ENCODE results near the gene TPM3. TPM values are rescaled to one million over a fixed set of nuclear protein-coding genes. Genes with fewer than 3 reads are reported as not detected.
"Not testable (repeated sequence)": the region's sequence is repeated elsewhere in the genome, so short reads cannot be mapped to it uniquely, and the experiment has no call there.

TPM3 gene
- total and polyA plus RNA-seq, 10 donors = 221 to 596 (median 429) TPM

DNA sequence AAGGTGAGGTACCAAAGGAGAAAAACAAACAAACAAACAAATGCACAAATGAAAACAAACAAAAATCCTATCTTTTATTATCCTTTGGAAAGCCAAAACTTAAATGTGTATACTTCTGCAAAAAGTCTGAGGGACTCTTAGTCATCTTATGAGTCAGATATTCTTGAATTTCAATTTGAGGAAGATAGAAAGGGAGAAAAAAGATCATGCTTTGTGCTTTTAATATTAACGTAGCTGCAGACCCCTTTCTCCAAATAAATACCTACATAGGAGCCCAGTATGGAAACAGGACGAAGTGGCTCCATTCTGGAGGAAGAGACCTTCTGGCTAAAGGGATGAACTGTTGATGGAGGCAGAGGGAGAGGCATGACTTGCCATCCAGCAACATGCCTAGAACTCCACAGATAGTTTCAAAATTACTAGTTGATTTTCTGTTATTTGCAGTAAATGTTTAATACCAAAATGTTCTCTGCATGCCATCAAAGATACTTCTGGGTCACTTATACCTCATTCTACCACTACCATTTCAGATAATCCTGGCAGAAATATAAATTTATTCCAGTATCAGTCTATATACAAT, 62.4 kb downstream of the TPM3 start:
- no peaks in the 10 kb centered on the region for H3K36me3 ChIP-seq
- H3K27ac ChIP-seq = no peak overlapping the region
- intact Hi-C loops (cut with DNase I; ENCODE audit: low total_unique reads) = no loop called here
- DNase-seq = no peak
- no peaks in the 10 kb centered on the region for H3K27me3 ChIP-seq (replicated peaks in 1 of 7)
- no peaks in the 10 kb centered on the region for H3K4me1 ChIP-seq
- TF ChIP-seq, protein P1, sequence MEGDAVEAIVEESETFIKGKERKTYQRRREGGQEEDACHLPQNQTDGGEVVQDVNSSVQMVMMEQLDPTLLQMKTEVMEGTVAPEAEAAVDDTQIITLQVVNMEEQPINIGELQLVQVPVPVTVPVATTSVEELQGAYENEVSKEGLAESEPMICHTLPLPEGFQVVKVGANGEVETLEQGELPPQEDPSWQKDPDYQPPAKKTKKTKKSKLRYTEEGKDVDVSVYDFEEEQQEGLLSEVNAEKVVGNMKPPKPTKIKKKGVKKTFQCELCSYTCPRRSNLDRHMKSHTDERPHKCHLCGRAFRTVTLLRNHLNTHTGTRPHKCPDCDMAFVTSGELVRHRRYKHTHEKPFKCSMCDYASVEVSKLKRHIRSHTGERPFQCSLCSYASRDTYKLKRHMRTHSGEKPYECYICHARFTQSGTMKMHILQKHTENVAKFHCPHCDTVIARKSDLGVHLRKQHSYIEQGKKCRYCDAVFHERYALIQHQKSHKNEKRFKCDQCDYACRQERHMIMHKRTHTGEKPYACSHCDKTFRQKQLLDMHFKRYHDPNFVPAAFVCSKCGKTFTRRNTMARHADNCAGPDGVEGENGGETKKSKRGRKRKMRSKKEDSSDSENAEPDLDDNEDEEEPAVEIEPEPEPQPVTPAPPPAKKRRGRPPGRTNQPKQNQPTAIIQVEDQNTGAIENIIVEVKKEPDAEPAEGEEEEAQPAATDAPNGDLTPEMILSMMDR (IDR thresholded peaks at IDR 0.05 in 8 of 11, conservative IDR thresholded peaks at IDR 0.05 in 3 of 11) = no peak
- no peak for TF ChIP-seq POLR2AphosphoS5 (IDR thresholded peaks at IDR 0.05)
- 50 to 69% (median 62%) methylated on average over 2 of the region's 2 CpGs for WGBS, 5 donors
- H3K9me3 ChIP-seq = no peaks in the 10 kb centered on the region
- no peak overlapping the region for H3K4me3 ChIP-seq

DNA sequence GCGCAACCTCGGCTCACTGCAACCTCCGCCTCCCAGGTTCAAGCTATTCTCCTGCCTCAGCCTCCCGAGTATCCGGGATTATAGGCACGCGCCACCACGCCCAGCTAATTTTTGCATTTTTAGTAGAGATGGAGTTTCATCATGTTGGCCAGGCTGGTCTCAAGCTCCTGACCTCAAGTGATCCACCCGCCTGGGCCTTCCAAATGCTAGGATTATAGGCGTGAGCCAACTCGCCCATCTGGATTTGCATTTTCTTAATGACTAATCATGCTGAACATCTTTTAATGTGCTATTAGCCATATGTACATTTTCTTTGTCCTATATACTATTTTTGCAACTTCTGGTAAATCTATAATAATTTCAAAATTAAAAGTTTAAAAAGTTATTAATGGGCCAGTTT, 68.7 kb downstream of the TPM3 start:
- H3K4me3 ChIP-seq; H3K4me1 ChIP-seq; H3K9me3 ChIP-seq; DNase-seq; H3K27ac ChIP-seq; H3K27me3 ChIP-seq (replicated peaks in 1 of 7); intact Hi-C loops (cut with DNase I; ENCODE audit: low total_unique reads); H3K36me3 ChIP-seq: not testable (repeated sequence)
- 92 to 96% (median 95%) methylated on average over 11 of the region's 11 CpGs for WGBS, 5 donors

DNA sequence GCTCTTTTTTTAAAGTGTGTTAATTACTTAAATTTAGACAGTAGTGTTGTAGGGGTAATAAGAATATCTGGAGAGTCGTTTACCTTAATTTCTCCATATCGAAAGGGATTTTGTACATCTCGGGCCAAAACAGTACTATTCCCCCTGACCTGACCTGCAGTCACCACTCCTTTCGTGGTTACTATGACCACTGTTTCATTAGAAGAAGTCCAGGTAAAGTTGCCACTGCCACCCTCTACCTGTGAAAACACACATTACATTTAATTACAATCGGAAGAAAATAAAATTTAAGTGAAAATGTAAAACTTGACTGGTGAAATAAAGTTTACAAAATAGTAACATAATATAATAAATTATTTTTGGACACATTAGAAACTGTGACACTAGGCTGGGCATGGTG, 74.3 kb downstream of the TPM3 start:
- Histone ChIP-seq H3K36me3 (no peaks in the 10 kb centered on the region), H3K27me3 (replicated peaks in 1 of 7) (no peaks in the 10 kb centered on the region), H3K4me1 (no peaks in the 10 kb centered on the region), H3K27ac (no peak overlapping the region), H3K9me3 (no peaks in the 10 kb centered on the region), H3K4me3 (no peak overlapping the region)
- TF ChIP-seq, protein P1 (IDR thresholded peaks at IDR 0.05 in 8 of 11, conservative IDR thresholded peaks at IDR 0.05 in 3 of 11) = no peak
- no peak for TF ChIP-seq POLR2AphosphoS5 (IDR thresholded peaks at IDR 0.05)
- no peak for DNase-seq
- intact Hi-C loops (cut with DNase I; ENCODE audit: low total_unique reads) = no loop called here
- 87 to 92% (median 88%) methylated on average over 5 of the region's 5 CpGs for WGBS, 5 donors

DNA sequence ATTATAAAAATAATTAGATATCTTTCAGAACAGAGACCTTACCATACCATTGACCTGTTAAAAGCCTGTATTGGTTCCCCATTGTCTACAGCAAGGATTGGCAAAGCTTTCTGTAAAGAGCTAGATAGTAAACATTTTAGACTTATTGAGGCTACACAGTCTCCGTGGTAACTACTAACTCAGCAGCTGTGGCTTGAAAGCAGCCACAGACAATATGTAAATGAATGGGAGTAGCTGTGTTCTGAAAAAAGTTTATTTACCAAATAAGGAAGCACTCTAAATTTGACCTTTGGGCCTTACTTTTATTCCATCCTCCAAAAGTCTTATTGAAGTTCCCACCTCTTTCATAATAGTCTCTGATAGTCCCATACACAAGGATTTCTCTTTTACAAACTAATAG, 76.7 kb downstream of the TPM3 start:
- no peak overlapping the region for H3K4me3 ChIP-seq
- 22 to 45% (median 41%) methylated on average over 1 of the region's 1 CpG for WGBS, 5 donors
- intact Hi-C loops (cut with DNase I; ENCODE audit: low total_unique reads) = no loop called here
- H3K36me3 ChIP-seq = no peaks in the 10 kb centered on the region
- no peaks in the 10 kb centered on the region for H3K9me3 ChIP-seq
- H3K27ac ChIP-seq = no peak overlapping the region
- TF ChIP-seq POLR2A (IDR thresholded peaks at IDR 0.05) = no peak
- TF ChIP-seq, protein P1 (IDR thresholded peaks at IDR 0.05 in 8 of 11, conservative IDR thresholded peaks at IDR 0.05 in 3 of 11) = no peak
- no peak for TF ChIP-seq POLR2AphosphoS5 (IDR thresholded peaks at IDR 0.05)
- no peaks in the 10 kb centered on the region for H3K4me1 ChIP-seq
- no peaks in the 10 kb centered on the region for H3K27me3 ChIP-seq (replicated peaks in 1 of 7)
- DNase-seq = no peak

Small RNA genes lying within 50 kb of the gene (microRNA-seq; reads per million reads assigned to microRNA genes)
- gene MIR190B = 12.3 to 18.8 (median 17.5) reads per million in 3 donors

Small RNA genes lying within 50 kb of the gene (small RNA-seq; reads per million reads assigned to genes)
- 1.3 to 2.2 (median 1.8) reads per million in 4 donors for gene MIR190B

Other genes with a start within 250 kb of the TPM3 start
- gene DENND4B, start 245.4 kb downstream of the TPM3 start, total RNA-seq = 100 to 1,000 TPM; 135 to 211 (median 168) TPM
- 100 to 1,000 TPM in 2 of 3 donors, 10 to 100 TPM in 1; 47.7 to 106 (median 104) TPM for gene DENND4B, start 245.4 kb downstream of the TPM3 start, polyA plus RNA-seq
- 10 to 100 TPM; 34.8 to 80.1 (median 66.8) TPM for gene CRTC2, start 233.5 kb downstream of the TPM3 start, total RNA-seq
- 10 to 100 TPM; 37.7 to 79.7 (median 72.3) TPM for gene CRTC2, start 233.5 kb downstream of the TPM3 start, polyA plus RNA-seq
- 10 to 100 TPM; 66.7 to 88.4 (median 81.1) TPM for gene SLC39A1, start 228.6 kb downstream of the TPM3 start, total RNA-seq
- 10 to 100 TPM; 23.6 to 41.3 (median 40.6) TPM for gene SLC39A1, start 228.6 kb downstream of the TPM3 start, polyA plus RNA-seq
- gene CREB3L4, start 224.2 kb downstream of the TPM3 start, total RNA-seq = 10 to 100 TPM in 2 of 7 donors, 1 to 10 TPM in 5; 6.1 to 18.0 (median 9.1) TPM
- gene CREB3L4, start 224.2 kb downstream of the TPM3 start, polyA plus RNA-seq = 10 to 100 TPM in 2 of 3 donors, 1 to 10 TPM in 1; 8.9 to 13.3 (median 11.7) TPM
- gene JTB, start 214.4 kb downstream of the TPM3 start, total RNA-seq = 100 to 1,000 TPM in 5 of 7 donors, 10 to 100 TPM in 2; 97.9 to 222 (median 102) TPM
- 100 to 1,000 TPM; 184 to 243 (median 204) TPM for gene JTB, start 214.4 kb downstream of the TPM3 start, polyA plus RNA-seq
- 100 to 1,000 TPM in 1 of 7 donors, 10 to 100 TPM in 6; 31.8 to 115 (median 49.4) TPM for gene RAB13, start 205.8 kb downstream of the TPM3 start, total RNA-seq
- 100 to 1,000 TPM in 1 of 3 donors, 10 to 100 TPM in 2; 94.9 to 111 (median 98.1) TPM for gene RAB13, start 205.8 kb downstream of the TPM3 start, polyA plus RNA-seq
- 1,000 to 10,000 TPM; 1,398 to 3,190 (median 2,190) TPM for gene RPS27, start 201.3 kb downstream of the TPM3 start, total RNA-seq
- over 10,000 TPM; 15,000 to 23,475 (median 23,384) TPM for gene RPS27, start 201.3 kb downstream of the TPM3 start, polyA plus RNA-seq
- under 1 TPM in 5 of 7 donors, not detected in 2; 0.06 to 0.34 (median 0.10) TPM for gene NUP210L, start 37.0 kb downstream of the TPM3 start, total RNA-seq
- under 1 TPM in 1 of 3 donors, not detected in 2; 0.02 TPM for gene NUP210L, start 37.0 kb downstream of the TPM3 start, polyA plus RNA-seq
- not detected for gene CFAP141, start 14.2 kb upstream of the TPM3 start, total RNA-seq
- not detected for gene CFAP141, start 14.2 kb upstream of the TPM3 start, polyA plus RNA-seq
- gene UBAP2L, start 28.9 kb upstream of the TPM3 start, total RNA-seq = 100 to 1,000 TPM in 5 of 7 donors, 10 to 100 TPM in 2; 89.5 to 156 (median 134) TPM
- 10 to 100 TPM; 36.8 to 58.0 (median 44.4) TPM for gene UBAP2L, start 28.9 kb upstream of the TPM3 start, polyA plus RNA-seq
- 10 to 100 TPM; 59.5 to 81.3 (median 64.6) TPM for gene HAX1, start 80.5 kb upstream of the TPM3 start, total RNA-seq
- 100 to 1,000 TPM in 1 of 3 donors, 10 to 100 TPM in 2; 87.1 to 109 (median 99.6) TPM for gene HAX1, start 80.5 kb upstream of the TPM3 start, polyA plus RNA-seq
- gene AQP10, start 129.0 kb upstream of the TPM3 start, total RNA-seq = 1 to 10 TPM in 4 of 7 donors, under 1 TPM in 3; 0.28 to 3.1 (median 1.3) TPM
- gene AQP10, start 129.0 kb upstream of the TPM3 start, polyA plus RNA-seq = under 1 TPM; 0.09 to 0.19 (median 0.15) TPM
- 100 to 1,000 TPM in 2 of 7 donors, 10 to 100 TPM in 5; 42.3 to 107 (median 66.7) TPM for gene ATP8B2, start 133.4 kb upstream of the TPM3 start, total RNA-seq
- gene ATP8B2, start 133.4 kb upstream of the TPM3 start, polyA plus RNA-seq = 10 to 100 TPM in 1 of 3 donors, 1 to 10 TPM in 2; 5.4 to 17.0 (median 6.4) TPM
- gene IL6R, start 213.2 kb upstream of the TPM3 start, total RNA-seq = 10 to 100 TPM; 40.3 to 74.5 (median 55.5) TPM
- 1 to 10 TPM; 2.8 to 6.1 (median 3.9) TPM for gene IL6R, start 213.2 kb upstream of the TPM3 start, polyA plus RNA-seq